ENCODE results near the gene RAB44.

Gene RAB44

DNA sequence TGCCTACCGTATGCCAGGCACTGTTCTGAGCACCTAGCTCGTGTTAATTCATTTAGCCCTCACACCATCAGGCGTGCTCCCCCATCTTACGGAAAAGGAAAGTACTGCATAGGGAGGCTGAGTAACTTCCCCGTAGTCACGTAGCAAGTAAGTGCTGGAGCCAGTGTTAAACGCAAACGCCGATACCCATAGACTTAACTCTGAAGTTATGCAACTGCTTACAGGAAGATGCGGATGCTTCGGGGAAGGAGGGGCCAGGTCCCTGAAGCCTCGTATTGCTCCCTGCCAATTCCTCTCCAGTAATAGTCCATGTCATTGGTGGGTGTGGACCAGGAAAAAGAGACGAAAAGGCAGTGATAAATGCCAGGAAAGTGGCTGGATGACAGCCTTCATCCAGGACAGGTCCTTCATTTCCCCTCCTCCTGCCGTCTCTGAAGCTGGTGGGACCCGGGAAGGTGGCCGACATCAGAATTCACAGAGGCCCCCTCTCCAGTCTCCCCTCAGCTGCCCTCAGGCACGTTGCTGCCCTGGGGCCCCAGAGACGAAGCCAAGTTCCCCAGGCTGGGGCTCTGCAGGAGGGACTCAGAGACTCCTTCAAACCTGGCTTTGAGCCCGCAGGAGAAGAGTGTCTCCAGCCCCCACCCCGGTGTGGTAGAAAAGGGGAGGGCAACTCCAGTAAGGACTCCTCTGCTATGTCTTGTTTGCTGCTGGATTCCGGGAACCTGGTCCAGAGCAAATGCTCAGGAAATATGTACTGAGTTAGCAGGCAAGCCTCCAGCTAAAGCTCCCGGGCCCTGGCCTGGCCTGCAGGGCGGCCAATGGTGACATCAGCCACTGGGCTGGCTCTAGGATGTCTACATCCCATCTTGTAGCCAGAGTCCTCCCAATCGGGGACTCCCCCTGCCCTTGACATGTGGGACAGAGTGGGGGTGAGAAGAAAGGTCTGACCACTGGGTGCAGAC lies 37.8 kb downstream of the RAB44 start:
- no peak for DNase-seq

DNA sequence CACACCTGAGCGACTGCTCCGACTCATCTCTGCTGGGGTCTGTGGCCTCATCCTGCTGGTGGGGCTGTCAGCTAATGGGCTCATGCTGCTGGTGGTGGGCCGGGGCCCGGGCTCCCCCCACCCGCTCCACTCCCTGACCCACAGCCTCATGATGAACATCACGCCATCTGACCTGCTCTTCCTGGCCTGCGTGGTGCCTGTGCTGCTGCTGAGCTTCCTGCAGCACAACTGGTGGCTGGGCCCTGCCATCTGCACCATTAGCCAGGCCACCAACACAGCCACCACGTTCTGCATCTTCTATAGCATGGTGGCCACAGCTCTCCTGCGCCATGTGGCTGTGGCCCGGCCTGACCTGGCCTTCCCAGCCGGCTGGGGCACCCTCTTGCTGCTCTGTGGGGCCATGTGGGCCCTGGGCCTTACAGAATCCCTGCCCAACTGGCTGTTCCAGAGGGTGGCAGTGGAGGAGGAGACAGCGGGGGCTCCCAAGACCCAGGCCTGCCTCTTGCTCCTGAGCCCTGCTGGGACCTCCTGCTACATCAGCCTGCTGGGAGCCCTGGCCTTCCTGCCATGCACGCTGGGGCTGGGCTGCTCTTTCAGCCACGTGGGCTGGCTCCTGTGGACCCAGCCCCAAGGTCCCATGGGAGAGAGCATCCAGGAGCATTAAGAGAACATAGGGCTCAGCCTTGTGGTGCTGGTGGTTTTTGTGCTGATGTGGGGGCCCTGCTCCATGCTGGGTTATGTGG lies 39.6 kb downstream of the RAB44 start:
- no peak for DNase-seq

DNA sequence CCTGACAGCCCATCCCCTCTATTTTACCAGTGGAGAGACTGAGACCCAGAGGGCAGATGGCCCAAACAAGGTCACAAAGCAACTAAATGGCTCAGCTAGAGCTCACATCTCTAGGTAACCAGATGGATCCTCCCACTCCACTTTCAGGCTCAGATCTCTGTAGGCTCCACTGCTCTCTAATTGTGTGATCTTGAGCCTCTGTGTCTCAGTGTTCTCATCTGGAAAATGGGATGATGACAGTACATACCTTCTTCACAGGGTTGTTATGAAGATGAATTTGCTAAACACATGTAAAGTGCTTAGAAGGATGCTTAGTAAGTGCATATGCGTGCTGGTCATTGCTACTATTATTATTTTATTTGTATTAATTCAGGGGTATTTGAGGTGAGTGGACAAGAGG lies 40.5 kb downstream of the RAB44 start:
- DNase-seq, result no peak

DNA sequence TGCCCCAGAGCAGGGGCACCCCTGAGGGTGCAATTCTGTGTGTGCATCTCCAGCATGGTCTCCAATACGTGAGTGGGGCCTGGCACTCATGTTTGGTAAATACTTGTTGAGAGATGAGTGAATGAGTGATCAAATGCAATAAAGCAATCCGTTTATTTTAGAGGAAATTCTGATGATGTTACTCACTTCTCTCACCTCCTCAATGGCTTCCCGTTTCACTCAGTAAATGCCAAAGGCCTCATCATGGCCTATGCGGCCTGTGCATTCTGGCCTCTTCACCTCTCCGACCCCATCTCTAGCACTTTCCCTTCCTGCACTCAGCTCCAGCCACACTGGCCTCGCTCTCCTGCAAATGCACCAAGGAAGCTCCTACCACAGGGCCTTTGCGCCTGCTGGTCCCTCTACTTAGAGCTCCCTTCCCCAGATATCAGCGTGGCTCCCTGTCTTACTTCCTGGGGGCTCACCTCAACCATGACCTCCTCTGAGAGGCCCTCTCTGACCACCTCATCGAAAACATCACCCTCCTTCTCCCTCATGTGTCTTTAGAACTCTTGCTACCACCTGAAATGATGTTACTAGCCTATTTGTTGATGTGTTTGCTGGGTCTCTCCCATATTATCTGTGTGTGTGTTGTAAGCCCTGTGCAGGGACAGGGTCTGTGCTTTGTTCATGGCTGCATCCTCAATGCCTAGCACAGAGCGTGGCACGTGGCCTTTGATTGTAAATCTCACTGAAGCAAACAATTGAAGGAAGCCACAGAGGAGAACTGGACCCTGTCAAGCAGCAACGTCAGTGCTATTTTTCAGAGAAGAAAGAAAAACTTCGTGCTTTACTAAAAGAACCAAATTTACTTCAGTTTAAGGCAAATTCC lies 42.6 kb downstream of the RAB44 start:
- no peak for DNase-seq

DNA sequence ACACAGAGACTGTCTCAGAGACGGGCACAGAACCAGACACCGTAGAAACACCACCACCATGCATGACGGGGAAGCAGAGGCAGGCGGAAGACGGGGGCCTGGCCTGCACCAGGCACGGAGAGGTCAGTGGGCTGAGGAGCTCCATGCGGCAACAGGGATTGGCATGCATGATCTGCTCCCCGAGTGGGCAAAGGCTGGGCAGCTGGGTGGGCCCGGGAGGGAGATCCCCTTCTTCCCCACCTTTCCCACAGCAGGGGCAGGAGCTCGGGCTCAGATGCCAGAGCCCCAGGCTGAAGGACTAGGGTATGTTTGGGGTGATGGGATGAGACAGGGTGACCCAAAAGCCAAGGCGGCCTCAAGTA lies 43.2 kb downstream of the RAB44 start:
- DNase-seq, result no peak

DNA sequence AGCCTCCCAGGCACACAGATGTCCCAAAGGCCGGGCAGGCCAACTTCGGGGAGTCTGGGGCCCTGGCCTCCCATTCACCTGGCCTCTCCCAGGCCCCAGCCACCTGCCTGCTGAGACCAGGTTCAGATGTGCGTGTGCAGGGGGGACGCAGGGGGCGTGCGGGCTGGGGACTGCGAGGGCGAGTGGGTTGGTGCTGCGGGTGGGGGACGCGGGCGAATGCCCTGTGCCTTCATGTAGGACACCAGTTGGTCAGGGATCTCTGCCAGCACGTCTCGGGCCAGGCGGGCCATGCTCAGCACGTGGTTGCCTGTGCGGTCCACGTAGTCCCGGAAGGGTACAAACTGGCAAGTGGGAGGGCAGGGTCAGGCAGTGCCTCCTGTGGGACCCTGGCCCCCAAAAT lies 44.5 kb downstream of the RAB44 start:
- no peak for DNase-seq

DNA sequence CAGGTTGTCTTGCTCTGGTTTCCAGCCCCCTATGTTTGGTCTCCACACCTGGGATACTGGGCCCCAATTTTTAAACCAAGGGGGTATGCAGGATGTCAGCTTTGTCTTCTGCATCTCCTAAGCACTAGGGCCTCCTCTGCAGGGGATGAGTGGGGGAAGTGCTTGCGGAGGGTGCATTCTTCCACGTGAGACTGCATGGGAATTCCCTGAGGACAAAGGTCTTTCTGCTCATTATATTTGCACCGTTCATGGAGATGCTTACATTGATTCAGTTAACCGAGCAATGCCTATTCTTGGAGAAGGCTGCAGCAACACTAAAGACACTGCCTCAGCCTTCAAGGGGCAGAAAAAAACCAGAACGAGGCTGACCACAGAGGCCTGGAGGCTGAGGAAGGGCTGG lies 45.4 kb downstream of the RAB44 start:
- no peak for DNase-seq

DNA sequence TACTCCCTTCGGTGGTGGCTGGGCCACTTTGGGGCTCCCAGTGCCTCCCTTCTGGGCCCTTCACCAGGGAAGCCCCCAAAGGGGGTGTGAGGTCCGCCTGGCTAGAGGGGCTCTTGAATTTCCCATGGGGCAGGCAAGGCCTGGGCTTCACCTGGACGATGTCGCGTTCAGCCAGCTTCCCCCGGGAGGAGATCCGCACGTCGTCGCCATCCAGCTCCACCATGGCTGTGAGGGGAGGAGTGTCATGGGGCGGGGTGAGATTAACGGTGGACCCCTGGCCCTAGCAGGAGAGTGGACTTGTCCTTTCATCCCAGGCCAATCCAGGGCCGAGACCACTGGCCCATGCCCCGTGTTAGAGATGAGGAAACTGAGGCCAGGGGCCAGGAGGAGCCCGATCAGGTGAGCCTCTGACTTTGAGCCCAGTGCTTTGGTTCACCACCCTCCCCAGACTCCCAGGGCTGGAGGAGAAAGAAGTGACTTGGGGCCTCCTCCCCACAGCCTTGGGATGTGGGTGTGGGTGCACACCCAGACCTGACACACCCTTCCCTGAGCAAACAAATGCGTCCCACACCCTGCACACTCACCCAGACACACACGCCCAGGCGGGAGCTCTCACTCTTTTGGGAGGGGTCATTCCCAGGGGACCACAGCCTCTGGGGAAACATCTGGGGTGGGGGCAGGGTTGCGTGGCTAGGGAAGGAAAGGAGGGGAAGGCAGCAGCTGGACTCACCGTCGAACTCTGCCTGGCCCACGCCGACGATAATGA lies 46.1 kb downstream of the RAB44 start:
- DNase-seq, result no peak

DNA sequence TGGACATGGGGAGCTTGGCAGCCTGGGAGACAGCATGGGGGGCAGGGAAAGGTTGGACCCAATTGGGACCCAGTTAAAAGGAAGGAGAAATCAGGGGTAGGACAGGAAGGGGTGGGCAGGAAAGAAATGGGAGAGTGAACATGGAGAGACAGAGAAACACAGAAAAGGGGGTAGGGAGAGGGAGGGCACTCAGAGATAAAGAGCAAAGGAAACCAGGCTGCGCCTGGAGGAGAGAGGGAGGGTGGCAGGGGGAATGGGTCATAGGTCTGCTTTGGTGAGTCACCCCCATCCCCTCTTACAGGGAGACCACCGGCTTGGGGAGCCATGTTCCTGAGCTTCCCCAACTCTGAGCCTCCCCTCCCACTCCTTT lies 46.7 kb downstream of the RAB44 start:
- no peak for DNase-seq

DNA sequence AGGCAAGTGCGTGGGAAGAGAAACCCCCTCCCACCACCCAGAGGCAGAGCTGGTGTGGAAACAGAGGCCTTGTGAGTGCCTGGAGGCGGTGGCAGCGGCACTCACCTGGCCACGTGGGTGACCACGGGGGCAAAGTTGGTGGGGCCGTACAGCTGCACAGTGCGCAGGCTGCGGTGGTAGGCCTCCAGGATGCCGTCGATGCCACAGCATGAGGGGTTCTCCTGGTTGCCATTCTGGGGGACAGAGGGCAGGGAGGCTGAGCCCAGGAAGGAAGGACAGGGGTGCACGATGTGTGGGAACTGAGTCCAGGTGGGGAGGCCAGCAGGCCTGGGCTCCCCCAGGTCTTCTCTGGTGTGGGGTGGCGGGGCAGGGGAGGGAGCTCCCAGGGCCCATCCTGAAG lies 47.7 kb downstream of the RAB44 start:
- DNase-seq, result no peak

DNA sequence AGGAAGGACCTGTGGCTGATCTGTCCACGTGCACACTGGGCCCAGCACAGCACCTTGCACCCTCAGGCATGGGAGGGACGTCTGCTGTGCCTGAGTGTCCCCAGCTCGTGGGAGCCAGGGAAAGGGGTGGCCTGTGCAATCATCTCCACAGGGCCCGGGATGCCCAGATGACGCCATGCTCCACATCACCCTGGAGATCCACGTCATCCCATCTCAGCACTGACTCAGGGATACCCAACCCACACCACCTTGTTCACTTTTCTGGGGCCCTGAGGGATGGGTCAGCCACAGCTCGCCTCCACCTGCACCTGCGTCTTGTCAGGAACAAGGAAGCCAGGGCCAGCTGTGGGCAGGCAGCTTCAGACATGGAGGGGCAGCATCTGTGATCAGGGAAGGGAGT lies 48.2 kb downstream of the RAB44 start:
- no peak for DNase-seq

DNA sequence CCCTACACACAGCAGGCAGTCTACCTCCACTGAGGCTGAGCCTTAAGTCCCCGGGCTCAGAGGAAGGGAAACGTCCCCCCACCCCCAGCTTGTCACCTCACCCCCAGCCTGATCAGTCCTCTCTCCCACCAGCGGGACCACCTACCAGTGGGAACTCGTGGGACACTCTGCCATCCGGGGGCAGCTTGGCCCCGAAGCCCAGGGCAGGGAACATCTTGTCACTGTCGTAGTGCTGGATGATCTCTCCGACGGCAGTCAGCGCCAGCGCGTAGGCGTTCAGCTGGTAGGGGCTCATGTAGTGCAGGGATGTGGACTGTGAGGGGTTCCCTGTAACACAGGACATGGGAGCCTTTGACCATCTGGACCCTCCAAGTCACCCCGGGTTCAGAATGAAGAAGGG lies 48.6 kb downstream of the RAB44 start:
- DNase-seq, result no peak

DNA sequence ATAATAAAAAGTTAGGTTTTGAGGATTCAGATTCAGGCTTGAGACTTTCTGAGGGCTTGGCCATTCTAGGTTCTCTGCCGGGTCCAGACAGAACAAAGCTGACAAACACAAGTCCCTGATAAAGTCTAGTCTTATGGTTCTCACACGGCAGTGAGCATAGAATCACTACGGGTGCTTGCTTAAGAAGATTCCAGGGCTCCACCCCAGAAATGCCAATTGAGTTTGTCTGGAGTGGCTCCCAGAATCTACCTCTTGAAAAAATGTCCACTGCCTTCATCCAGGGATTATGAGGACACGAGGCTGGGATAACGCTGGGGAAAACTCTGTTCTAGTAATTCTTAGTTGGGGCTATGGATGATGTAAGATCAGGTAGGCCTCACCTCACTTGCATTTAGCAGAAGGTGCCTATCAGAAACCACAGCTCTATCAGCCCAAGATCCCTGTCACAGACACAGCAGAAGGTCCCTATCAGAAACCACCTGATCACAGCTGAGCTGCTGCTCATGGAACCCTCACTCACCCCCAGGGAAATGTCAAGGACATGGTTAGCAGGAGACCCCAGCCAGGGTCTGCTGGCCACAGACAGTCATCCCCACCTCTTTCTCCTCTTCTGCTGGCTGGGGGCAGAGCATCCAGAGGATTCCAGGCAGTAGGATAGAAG lies 52.3 kb downstream of the RAB44 start:
- no peak for DNase-seq

DNA sequence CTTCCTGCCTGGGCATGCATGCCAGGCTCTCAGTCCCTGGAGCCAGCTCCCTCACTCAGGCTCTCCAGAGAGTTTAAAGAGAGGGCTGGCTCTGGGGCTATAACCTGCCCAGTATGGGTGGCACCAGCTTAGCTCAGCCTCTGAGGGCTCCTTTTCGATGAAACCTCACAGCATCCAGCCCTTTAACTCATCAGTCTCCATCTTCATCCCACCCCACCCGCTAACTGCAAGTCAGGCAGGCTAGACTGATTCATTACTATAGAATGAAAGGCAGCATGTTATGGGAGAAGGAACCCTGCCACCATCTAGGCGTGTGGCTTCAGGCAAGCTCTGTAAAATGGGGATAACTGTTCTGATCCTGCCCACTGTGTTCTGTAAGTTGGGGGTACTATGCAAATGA lies 53.5 kb downstream of the RAB44 start:
- DNase-seq, result no peak

DNA sequence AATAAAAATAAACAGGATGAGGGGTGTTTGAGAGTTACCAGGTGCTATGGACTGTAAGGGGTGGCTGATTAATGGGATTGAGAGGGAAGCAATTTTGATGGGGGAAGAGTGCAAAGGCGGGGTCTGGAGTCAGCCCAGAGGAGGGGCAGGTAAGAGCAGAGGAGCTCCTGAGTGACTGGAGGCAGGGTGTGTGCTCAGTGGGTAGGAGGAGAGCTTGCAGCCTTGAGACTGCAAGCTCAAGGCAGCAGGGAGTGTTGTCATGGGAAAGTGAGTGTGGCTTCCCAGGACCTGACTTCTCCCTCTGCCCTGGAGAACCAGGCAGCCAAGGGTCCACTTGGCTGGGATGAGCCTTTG lies 54.2 kb downstream of the RAB44 start:
- no peak for DNase-seq

DNA sequence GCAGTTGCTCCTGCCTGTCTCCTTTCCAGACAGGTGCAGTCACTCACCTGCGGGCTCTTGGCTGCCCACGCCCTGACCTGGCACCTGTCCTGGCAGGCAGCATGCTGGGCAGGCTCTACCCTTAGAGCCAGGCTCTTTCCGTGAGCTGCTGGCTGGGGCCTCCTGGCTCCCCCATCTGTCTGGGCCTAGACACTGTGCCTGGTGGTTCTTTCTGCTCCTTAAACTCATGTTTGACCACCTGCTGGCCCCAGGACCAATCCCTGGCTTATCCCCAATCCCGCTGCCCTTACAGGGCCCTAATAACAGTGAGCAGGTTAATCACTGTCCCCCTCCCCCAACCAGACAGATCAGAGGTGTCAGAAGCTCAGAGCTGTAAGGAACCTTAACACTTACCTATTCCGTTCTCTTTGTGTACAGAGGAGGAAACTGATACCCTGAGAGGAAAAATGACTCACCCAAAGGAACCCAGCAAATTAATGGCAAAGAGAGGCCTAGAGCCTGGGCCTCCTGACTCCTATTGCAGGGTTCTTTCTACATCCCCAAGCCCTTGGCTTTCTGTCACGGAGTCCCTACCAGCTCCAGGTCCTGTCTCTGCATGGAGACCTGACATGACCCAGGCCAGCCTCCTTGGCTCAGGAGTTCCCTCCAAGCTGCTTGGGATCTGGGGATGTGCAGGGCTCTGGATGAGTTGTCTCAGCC lies 54.7 kb downstream of the RAB44 start:
- peak; percentile 59 for DNase-seq

DNA sequence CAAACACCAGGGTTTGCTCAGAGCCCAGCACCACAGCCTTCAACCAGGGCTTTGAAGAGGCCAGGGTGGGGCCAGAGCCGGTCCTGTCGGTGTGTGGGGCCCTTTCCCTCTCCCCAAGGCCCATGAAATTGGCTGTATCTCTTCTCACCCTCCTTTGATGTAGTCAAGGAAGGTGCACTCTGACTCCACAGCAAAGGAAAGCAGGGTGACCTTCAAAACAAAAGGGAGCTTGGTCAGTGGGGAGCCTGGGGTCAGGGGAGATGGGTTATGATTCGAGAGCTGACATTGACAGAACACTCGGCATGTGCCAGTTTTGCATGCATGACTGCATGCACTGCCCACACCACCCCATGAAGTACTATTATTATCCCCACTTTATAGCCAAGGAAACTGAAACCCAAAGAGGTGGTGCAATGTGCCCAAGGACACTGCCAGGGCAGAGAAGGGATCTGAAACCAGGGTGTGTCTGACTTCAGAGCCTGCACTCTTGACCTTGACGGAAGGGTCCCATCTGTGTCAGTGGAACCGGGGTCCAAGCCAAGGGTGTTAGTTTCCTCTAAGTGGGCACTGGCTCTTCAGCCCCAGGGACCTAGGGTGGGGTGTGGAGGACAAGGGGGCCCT lies 55.4 kb downstream of the RAB44 start:
- no peak for DNase-seq

DNA sequence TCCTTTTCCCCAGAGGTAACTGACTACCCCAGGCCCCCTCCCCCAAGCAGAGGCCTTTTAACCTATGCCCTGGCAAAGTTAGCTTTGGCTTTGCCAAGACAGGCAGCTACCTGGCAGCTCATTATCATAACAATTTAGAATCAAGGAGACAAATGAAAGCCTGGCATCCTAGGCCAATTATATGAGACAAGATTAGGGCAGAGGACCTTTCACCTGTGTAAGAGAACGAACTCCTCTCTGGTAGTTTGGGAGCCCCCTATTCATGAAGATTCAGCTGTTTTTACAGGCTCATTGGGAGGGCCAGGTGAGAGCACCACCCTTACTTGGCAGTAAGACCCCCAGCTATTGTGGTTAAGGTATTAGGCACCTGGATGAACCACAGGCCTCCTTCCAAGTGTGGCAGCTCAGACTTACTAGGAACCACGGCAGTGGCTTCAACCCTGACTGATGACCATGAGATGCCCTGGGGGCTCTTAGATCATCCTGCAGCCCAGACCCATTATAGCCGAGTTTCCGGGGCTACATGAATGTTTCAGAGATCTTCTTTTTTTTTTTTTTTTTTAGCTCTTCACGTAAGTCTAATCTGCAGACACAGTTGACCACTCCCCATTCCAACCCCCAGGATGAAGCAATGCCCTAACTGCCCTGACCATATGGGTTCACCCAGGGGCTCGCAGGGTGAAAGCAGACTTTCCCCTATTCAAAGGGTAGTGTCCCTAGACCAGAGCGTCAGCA lies 56.2 kb downstream of the RAB44 start:
- DNase-seq, result no peak

DNA sequence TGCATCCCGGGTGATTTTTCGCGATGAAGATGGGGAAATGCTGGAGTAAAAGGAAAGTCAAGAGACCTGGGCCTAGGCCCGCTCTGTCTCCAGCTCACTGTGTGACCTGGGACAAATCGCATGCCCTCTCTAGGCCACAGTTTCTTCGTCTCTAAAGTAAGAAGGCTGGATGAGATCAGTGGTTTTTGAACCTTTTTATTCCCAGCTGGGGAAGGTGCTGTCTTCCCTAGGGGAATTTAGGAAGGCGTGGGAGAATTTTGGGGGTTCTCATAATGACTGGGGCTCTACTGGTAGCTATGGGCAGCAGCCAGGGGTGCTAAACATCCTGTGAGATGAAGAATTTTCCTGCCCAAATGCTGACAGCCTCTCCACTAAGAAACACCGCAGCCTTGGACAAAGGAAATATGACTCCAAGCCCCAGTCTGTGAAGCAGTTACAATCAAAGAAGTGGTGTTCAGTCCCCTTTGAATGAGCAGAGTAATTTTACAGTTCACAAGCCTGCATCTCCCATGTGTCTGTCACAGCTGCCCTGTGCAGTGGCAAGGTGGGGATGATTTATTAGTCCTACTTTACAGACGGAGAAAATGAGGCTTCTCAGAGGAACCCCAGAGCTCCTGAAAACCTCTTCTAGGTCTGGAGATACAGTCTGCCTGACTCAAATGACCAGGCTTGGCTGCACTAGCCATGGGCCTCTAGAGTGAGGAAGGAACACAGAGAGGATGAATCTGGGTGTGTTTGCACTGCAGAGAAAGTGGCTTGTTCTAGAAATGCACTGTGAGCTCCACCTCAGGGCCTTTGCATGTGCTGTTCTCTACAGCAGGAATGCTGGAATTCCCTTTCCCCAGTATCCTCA lies 57.2 kb downstream of the RAB44 start:
- no peak for DNase-seq

Data from NCI-H82 (cell line).